Nucleus accumbens (tissue), 56 donors: Measurements from ENCODE around the gene REV1.
"Not testable (repeated sequence)": the region's sequence is repeated elsewhere in the genome, so short reads cannot be mapped to it uniquely, and the experiment has no call there.

ENCODE experiments used
- DNase-seq, 56 donors: peaks; one replicate each; lab custom pipeline; 2025; lab: John Stamatoyannopoulos, UW

Gene REV1

GRCh38 chr2:99489761-99490622 is at the start of gene REV1:
Gene REV1, minus strand, starts transcription at chr2:99490017. Its CDS starts 25,042 bp downstream, at chr2:99464975.
- DNase-seq = peak; percentile 46 to 99 (median 92)

- no peak for DNase-seq
Observed at GRCh38 chr2:99537910-99538485, 48.2 kb upstream of the REV1 start.

GRCh38 chr2:99524056-99524455 is 34.2 kb upstream of the REV1 start:
- no peak for DNase-seq

- no peak for DNase-seq
Observed at GRCh38 chr2:99522157-99522556, 32.3 kb upstream of the REV1 start.

- no peak for DNase-seq
Observed at GRCh38 chr2:99520813-99521212, 31.0 kb upstream of the REV1 start.

- DNase-seq = no peak
Observed at GRCh38 chr2:99520195-99520594, 30.4 kb upstream of the REV1 start.

GRCh38 chr2:99514357-99514756 is 24.5 kb upstream of the REV1 start:
- no peak for DNase-seq

- DNase-seq = no peak
Observed at GRCh38 chr2:99512181-99512591, 22.4 kb upstream of the REV1 start.

- DNase-seq = no peak
Observed at GRCh38 chr2:99509387-99509786, 19.6 kb upstream of the REV1 start.

GRCh38 chr2:99507937-99508818 is 18.4 kb upstream of the REV1 start:
- no peak for DNase-seq

- DNase-seq = no peak
Observed at GRCh38 chr2:99504844-99505584, 15.2 kb upstream of the REV1 start.

GRCh38 chr2:99503662-99504416 is 14.0 kb upstream of the REV1 start:
- DNase-seq = not testable (repeated sequence)

- no peak for DNase-seq
Observed at GRCh38 chr2:99496021-99496420, 6.2 kb upstream of the REV1 start.

GRCh38 chr2:99495115-99495860 is 5.5 kb upstream of the REV1 start:
- DNase-seq = no peak

GRCh38 chr2:99492721-99493120 is 2.9 kb upstream of the REV1 start:
- no peak for DNase-seq

GRCh38 chr2:99490623-99491461 is 1.0 kb upstream of the REV1 start:
- no peak for DNase-seq

GRCh38 chr2:99489063-99489760 is 605 bp downstream of the REV1 start:
- peak in 52 of 56 donors; percentile 3 to 80 (median 56) for DNase-seq
